T follicular helper cell (primary cell): ENCODE measurements around the gene BCL11A.

ENCODE experiments used
- DNase-seq: peaks from one replicate; pipeline ENCODE4 v3.0.0-alpha.2; 2020; ENCODE audit warnings: low read depth

BCL11A gene

GRCh38 chr2:60461421-60462108, 91.9 kb downstream of the BCL11A start:
- DNase-seq = no peak

- no peak for DNase-seq
These were observed 92.7 kb downstream of the BCL11A start for GRCh38 chr2:60460577-60461420.

- no peak for DNase-seq
These were observed 93.6 kb downstream of the BCL11A start for GRCh38 chr2:60459851-60460250.

- no peak for DNase-seq
These were observed 97.2 kb downstream of the BCL11A start for GRCh38 chr2:60456115-60456770.

GRCh38 chr2:60453872-60454271, 99.6 kb downstream of the BCL11A start:
- no peak for DNase-seq

- DNase-seq = no peak
These were observed 100.2 kb downstream of the BCL11A start for GRCh38 chr2:60453301-60453700.

- DNase-seq = no peak
These were observed 103.0 kb downstream of the BCL11A start for GRCh38 chr2:60450488-60450887.

- no peak for DNase-seq
These were observed 105.5 kb downstream of the BCL11A start for GRCh38 chr2:60447943-60448342.

GRCh38 chr2:60446413-60447267, 106.8 kb downstream of the BCL11A start:
- DNase-seq = no peak

- DNase-seq = no peak
These were observed 107.7 kb downstream of the BCL11A start for GRCh38 chr2:60445684-60446179.

GRCh38 chr2:60442608-60443007, 110.8 kb downstream of the BCL11A start:
- DNase-seq = no peak

GRCh38 chr2:60441800-60442199, 111.7 kb downstream of the BCL11A start:
- DNase-seq = no peak

GRCh38 chr2:60440767-60441163, 112.7 kb downstream of the BCL11A start:
- DNase-seq = no peak

- no peak for DNase-seq
These were observed 113.2 kb downstream of the BCL11A start for GRCh38 chr2:60440079-60440766.

- DNase-seq = no peak
These were observed 114.1 kb downstream of the BCL11A start for GRCh38 chr2:60439219-60439974.

- DNase-seq = no peak
These were observed 114.8 kb downstream of the BCL11A start for GRCh38 chr2:60438653-60439052.

- no peak for DNase-seq
These were observed 115.3 kb downstream of the BCL11A start for GRCh38 chr2:60438131-60438530.

GRCh38 chr2:60437080-60437696, 116.3 kb downstream of the BCL11A start:
- no peak for DNase-seq

- DNase-seq = no peak
These were observed 120.3 kb downstream of the BCL11A start for GRCh38 chr2:60433018-60433596.
